ENCODE results near the gene RPL27A.

RPL27A gene

DNA sequence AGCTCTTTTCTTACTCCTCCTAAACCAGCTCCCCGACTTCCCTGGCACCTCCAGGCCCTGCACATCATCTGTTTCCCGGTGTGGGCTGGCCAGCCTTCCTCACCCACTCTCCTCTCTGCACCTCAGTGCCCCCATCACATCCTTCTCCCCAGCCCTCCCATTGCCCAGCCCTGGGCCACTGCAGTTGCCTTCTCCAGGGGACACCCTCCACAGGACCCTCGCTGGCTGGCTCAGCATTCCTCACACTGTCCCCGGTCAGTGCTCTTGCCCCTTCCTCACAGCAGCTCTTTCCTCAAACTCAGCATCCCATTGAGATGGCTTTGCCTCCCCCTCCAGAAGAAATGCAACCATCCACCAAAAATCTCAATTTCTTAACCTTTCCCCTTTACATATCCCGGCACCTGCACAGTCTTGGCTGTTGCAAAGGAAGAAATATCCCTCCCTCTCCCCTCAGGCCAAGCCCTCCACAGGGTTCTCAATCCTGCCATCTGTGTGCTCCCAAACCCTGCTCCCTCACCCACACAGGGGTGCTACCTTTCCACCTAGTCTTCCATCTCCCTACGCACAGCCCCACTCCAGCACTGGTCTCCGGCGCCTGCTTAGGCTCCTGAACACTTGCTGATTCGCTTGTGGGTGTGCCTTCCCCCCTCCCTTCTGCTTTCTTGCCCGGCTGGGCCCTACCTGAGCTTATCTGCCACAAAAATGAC lies 19.5 kb downstream of the RPL27A start:
- DNase-seq (ENCODE audit: low spot score): no peak

DNA sequence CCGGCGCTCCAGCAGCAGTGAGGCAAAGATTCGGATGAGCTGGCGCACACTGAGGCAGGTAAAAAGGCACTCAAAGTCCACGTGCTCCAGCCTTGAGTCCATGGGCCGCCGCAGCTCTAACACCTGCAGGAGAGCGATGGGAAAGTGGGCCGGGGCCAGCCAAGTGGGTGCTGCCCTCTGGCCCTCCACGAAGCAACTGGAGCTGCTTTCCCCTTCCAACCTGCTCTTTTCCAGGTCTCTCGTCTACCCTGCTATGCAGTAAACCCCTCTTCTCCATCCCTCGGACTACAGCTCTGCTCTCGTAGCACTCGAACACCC lies 20.0 kb downstream of the RPL27A start:
- no peak for DNase-seq (ENCODE audit: low spot score)

DNA sequence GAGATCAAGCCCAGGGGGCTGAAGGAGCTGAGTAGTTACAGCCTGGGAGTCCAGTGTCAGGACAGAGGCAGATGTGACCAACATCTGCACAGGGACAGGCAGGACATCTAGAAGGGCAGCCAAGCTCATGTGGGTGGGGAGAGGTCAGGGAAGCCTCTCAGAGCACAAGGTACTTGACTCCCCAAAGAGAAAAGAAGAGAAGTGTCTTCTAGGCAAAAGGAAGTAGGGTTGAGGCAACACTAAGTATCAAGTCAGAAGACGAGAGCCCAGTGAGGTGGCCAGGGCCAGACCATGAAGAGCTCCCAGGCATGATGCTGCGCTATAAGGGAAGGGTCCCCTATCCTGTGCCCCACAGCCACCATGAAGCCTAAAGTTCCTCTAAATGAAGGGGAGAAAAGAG lies 21.5 kb downstream of the RPL27A start:
- no peak for DNase-seq (ENCODE audit: low spot score)

DNA sequence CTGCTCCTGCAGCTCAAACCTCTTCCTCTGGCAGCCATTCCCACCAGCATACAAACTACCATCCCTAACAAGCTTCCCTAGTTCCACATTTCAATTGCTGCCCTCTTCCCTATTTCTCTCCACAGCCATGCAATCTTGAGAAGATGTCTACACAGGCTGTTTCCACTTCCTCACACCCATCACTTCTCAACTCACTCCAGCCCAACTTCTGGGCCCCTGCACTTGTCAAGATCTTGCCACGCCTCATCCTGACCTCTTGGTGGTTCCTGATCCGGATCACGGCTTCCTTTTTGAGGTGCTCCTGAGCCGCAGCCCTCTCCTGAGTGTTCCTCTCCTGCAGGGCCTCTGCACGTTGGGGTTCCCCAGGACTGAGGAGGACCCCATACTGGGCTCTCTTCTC lies 22.6 kb downstream of the RPL27A start:
- DNase-seq (ENCODE audit: low spot score): no peak

DNA sequence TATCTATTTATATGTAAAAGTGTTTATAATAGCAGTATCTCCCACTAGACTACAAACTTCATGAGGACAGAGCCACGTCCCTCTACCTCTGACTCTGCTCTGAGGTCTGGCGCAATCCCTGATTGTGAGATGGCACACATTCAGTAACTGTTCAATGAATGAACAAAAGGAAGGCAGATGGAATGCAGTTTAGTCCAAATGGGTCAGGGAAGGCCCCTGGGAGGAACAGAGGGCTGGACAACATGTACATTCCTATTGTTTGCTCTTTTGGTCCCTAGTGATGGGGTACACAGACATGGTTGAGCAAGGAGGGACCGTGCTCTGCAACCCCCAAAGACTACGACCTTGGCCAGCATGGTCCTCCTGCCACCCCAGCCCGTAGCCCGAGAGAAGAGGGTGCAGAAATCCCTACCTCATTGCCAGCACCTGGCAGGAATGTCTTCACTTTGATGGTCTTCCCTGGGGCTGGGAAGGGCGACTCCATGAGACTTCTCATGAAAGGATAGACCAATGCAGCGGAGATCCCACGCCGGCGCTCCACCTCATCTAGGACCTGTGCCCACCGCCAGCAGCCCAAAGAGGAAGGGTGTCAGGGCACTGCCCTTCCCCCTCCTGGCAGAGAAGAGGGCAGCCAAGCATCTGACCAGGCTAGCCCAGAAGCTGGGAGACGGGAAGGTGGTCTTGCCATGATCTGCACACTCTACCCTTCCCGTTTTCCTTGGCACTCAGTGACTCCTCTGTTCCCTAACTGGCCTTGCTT lies 24.3 kb downstream of the RPL27A start:
- no peak for DNase-seq (ENCODE audit: low spot score)

DNA sequence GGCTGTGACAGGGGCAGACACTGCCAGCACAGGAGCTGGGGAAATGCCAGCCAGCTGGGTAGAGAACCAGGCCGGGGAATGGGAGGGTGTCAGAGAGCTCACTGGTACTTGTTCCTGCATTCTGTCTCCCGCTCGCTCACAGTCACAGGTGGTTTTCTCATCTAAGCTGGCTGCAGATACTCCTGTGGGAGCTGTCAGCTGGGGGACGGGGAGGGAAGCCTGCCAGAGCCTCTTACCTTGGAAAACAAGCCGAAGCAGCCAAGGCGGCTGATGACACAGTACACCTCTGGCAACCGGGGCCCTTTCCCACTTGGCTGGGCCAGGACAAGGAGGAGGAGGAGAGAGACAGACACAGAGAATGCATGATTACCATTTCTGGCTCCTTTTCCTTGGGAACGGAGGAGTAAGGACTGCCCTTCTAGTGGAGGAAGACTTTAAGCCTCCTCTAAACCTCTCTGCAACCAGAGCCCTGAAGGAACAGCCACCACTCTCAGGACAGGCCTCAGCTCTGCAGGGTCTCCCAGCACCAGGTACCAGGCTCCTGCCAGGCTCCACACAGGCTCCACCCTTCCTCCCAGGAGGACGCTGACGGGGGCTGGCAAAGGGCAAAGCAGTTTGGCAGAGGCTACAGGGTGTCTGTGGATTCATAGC lies 25.1 kb downstream of the RPL27A start:
- no peak for DNase-seq (ENCODE audit: low spot score)

DNA sequence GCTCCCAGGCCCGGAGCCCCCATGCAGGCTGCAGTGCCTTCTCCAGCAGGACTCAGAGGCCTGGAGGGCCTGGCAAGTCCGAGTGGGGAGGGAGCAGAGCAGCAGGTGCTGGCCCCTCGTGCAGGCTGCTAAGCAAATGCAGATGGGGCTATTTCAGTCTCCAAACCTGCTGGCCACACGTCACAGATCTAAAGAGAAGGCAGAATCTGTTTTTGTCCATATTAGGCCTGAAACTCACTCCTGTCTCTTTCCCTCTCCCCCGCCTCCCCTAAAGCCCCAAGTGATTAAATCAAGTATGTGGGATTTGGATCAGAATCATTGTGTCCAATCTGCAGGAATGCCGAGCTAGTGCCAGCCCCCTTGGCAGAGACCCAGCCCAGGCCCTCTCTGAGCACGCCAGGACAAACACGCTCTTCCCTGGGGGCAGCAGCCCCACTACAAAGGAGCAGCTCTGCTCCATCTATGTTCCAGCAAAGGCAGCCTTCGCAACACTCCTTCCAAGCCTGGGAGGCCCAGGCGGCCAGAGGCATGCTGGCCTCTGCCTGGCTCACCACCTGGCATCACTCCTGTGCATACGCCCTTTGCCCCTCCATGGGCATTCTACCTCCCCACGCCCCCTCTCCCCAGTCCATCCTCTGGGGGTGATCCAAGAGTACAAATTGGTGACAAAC lies 26.5 kb downstream of the RPL27A start:
- DNase-seq (ENCODE audit: low spot score): peak; percentile 77

DNA sequence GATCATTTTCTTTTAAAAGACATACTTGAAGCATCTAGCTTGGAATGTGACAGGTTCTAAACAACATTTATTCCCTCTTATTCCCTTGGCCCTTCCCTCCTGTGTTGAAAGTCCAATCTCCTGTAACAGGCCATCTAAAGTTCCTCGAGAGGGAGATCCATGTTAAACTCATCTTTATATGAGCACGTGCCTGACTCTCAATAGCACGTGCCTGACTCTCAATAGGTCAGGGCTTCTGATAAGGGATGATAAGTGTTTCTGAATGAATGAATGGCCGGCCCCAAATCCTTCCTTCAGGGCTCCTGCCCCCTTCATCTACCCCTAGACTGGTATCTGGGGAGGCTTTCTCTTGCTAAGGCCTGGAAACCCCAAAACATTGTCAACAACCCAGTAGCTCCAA lies 27.2 kb downstream of the RPL27A start:
- DNase-seq (ENCODE audit: low spot score): no peak

DNA sequence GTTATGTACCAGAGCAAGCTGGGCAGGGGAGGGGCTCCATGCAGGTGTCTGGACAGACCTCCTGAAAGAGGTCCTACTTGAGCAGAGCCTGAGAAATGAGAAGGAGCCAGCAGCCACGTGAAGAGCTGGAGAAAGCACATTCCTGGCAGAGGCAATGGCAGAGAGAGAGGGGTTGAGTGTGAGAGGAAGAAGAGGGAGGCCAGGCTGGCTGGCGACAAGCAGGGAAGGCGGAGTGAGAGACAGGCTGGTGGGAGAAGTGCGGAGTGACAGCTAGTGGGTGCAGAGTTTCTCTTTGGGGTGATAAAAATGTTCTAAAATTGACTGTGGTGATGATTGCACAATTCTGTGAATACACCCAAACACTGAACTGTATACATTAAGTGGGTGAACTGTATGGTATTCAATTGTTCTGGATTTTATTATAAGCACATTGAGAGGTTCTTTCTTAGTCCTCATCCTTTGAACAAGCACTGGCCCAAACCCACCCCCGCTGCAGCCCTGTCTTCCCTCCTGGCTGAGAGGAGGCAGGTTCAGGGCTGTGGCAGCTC lies 29.4 kb downstream of the RPL27A start:
- DNase-seq (ENCODE audit: low spot score): no peak

DNA sequence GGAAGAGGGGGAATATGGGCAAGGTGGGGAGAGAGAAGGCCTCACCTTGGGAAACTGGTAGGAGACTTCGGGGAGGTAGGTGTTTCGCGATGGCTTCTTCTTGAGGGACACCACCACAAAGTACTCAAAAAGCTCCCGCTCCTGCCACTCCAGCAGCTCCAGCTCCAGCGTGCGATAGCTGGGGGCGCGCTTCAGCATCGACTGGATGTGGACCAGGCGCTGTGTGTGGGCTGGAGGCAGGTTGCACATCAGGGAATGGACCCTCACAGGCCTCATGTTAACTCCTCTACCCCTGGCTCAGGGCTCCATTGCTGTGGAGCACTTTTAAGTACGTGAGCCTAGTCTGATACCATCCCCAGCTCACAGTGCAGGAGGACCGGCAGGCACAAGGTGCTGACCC lies 29.9 kb downstream of the RPL27A start:
- no peak for DNase-seq (ENCODE audit: low spot score)

DNA sequence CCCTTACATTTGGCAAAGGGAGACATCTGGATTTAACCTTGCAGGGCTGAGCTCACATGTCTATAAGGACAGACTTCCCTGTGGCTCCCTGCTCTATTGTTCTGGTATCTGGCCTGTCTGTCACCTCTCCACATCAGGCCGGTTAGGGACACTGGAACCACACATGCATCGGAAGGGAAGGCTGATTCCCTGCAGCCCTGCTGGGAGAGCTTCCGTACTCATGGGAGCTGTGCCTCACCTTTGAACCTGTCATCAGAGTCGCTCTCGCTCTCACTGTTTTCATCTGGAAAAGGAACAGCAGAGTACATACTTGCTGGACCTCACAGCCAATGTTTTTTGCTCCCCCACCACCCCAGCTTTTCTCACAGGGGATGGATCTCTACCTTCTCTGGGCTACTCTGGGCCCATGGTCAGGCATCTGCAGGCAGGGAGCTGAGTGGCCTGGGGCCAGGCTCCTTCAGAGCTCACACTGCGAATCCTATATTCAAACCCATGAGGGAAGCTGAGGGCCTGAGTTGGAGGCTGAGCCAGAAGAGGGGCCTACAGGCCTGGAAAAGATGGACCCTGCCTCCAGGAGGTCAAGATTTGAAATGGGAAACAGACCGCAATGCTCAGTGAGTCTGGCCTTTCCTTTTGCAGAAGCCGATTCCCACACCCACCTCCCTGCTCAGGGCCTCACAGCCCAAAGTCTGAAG lies 31.3 kb downstream of the RPL27A start:
- DNase-seq (ENCODE audit: low spot score): no peak

DNA sequence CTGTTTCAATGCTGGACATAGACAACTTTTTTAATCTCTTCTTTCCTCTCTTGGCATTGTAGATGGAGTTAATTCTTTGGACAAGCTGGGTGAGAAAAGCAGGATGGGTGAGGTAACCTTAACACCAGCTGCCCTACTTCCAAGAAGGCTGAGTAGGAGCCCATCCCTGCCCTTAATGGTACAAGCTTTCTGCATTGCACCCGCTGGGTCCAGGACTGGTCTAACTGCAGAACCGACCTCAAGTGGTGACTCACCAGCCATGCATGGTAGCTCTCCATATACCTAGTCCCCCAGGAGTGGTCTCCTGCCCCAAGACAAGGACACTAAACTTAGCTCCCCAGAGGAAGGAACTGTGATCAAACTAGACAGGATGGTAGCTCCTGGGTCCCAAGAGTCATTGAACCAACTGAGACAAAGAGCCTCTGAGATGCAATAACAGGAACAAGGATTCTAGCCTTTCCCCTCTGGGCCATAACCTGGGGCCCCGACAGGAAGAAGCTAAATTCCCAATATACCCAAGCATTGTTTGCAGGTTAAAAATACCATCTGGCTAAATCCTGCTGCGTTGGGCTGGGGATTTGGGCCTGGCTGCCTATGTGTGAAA lies 32.1 kb downstream of the RPL27A start:
- no peak for DNase-seq (ENCODE audit: low spot score)

DNA sequence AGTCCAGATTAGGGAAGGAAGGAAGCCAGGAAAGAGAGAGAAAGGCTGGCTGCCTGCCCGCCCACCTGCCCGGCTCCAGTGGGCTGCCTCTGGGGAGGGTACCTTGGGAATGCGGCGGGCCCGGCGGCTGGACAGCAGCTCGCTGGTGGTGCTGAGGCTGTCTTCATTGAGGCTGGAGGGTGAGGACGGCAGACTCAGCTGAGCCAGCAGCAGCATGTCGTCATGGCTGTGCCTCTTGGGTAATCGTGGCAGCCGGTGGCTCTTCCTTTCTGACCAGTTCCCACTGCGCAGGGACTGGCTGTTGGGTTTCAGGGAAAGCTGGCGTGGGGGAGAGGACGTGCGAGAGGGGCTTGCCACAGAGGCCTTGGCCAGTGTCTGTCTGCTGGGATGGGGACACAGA lies 32.9 kb downstream of the RPL27A start:
- DNase-seq (ENCODE audit: low spot score): no peak

DNA sequence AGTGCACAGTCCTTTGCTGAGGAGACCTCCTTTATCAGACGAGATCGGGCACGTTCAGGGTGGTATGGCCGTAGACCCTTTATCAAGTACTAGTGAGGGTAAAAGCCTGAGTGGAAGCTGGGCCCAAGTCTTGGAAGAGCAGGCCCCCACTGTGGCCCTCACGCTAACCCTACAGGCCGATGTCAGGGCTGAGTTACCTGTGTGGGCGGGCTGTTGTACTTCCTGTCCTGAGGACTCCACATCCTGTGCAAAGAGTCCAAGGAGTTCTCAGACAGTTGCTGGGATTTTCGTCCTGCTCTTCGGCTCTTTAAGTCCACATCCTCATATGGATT lies 34.9 kb downstream of the RPL27A start:
- no peak for DNase-seq (ENCODE audit: low spot score)

DNA sequence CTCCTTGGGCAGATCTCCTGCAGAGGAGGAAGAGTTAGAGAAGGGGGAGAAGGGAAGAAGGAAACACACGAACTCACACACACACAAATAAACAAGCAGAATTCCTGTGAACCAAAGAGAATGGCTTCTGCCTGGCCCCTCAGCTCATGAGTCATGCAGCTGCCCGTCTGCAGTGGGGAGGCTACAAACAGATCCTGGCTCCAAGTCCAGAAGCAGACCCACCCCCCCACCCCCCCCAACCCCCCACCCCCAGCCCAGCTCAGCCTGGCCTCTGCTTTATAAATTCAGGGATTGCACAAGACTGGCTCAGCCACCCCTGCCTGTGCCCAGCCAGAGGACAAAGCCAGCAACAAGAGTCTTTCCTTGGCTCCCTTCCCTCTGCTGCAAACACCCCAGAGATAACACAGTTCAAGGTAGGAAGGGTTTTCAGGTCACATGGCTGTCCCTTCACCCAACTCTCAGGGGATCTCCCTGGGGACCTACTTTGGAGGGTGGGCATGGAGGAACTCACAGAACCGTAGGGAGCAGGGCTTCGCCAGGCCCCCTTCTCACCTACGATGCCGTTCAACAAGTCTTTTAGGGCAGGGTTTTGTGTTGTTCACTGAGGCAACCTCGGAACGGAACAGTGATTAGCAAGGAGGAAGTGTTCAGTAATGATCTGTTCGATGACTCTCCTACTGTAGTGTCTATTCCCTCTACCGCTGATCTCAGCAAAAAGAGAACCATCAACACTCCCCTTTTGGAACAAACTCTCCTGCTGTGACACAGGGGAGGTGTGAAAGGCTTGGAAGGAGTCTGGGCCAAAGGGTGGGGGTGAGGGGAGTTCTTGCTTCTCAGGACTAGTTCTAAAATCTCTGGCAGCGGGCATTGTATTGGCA lies 35.5 kb downstream of the RPL27A start:
- peak; percentile 84 for DNase-seq (ENCODE audit: low spot score)

DNA sequence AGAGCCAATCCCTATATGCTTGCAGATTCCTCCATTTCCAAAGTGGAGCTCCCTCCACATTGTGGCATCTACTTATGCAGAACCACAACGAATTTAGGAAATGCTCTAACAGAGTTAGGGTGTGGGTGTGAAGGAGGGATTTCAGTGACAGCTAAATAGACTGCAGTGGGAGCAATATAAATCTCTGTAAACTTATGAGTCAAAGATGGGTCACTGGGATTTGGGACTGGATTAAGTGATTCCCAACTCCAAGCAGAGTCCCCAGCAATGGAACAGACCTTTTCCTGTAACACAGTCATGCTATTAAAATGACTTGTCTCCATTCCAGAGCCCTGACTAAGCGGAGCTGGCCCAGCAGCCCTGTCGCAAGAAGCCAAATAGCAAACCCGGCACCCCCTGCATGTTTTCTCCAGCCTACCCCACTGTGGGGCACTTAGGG lies 36.6 kb downstream of the RPL27A start:
- DNase-seq (ENCODE audit: low spot score): peak; percentile 92

DNA sequence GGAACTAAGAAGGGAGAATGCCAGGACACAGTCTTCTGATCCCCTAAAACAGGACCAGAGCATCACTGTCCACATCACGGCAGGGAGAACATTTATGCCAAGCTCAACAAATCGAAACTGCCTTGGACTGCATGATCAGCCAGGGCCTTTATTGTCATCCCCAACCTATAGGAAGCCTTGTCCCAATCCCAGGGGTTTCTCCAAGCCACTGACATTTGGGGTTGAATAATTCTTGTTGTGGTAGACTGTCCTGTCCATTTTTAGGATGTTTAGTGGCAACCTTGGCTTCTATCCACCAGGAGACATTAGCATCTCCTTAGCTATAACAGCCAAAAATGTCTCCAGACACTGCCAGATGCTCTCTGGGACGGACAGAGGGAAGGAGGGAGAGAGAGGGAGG lies 37.1 kb downstream of the RPL27A start:
- peak; percentile 63 for DNase-seq (ENCODE audit: low spot score)

DNA sequence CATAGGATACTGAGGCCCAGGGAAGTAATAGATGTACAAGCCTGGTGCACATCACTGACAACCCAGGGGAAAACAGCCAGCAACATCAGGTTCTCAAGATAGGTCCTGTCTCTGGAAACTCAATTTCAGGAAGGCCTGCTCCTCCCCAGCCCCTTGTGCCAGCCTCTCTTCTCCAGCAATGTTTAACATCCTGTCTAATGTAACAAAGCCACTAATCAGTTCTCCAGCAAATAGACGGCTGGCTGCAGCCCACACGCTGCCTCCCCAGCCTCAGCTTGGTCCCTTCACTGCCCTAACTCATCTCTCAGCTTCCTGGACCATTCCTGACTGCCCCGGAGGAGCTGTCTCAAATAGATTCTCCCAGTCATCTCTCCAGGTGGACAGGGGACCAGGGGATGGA lies 37.8 kb downstream of the RPL27A start:
- no peak for DNase-seq (ENCODE audit: low spot score)

DNA sequence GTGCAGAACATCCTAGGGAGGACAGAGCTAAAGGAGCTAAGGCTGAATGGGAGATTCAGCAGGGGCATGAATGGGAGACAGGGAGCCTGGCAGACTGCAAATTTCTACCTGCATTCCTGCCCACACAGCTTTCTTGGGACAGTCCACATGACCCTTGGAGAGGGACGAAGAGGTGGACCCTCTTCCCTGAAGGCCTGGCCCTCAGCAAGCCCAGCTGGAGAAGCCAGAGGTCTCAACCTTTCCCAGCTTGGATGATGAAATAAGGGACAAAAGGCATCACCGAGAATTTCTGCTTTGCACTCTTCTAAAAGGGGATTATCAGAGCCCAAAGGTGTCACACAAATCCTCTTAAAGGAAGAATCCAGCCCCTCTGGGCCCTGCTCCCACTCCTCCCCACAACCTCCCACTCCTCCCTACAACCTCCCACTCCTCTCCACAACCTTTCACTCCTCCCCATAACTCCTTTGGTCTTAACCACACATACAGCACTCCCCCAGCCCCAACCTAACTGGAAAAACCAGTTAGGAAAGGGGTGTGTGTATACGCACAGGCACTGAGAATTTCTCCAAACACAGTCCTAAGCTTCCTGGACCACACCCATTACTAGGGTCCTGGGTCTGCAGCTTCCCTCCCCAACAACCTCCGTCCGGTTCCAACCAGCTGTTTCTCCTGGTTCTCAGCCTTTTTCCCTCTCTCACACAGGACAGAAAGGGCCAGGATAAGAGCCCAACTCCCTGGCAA lies 38.4 kb downstream of the RPL27A start:
- no peak for DNase-seq (ENCODE audit: low spot score)
